KMS-11 (cell line): Measurements from ENCODE around the gene LIMA1.

Experiments used
- H2AFZ ChIP-seq: fragments of 200-600 bp; sonication (generic); 2 replicates; pipeline ENCODE4 v1.6.1; 2016; ENCODE audit warnings: antibody characterized with exemption, mixed run types, low read depth
- H3K27ac ChIP-seq: fragments of 200-600 bp; sonication (generic); 2 replicates; pipeline ENCODE4 v1.6.1; 2016; ENCODE audit warnings: mild to moderate bottlenecking, mixed run types
- H3K27me3 ChIP-seq: fragments of 200-600 bp; sonication (generic); 2 replicates; pipeline ENCODE4 v1.6.1; 2017; ENCODE audit warnings: mild to moderate bottlenecking, low read depth, mixed run types, moderate library complexity; ENCODE audit not compliant: insufficient read depth
- H3K36me3 ChIP-seq: fragments of 200-600 bp; sonication (generic); 2 replicates; pipeline ENCODE4 v1.6.1; 2017; ENCODE audit warnings: mild to moderate bottlenecking, mixed run types; ENCODE audit not compliant: insufficient read depth
- H3K4me1 ChIP-seq: fragments of 200-600 bp; sonication (generic); 2 replicates; pipeline ENCODE4 v1.6.1; 2016; ENCODE audit warnings: mild to moderate bottlenecking, low read depth, mixed run types; ENCODE audit not compliant: poor library complexity, severe bottlenecking
- H3K4me2 ChIP-seq: fragments of 200-600 bp; sonication (generic); 2 replicates; pipeline ENCODE4 v1.7.0; 2016; ENCODE audit warnings: mild to moderate bottlenecking, mixed run types
- H3K4me3 ChIP-seq: fragments of 200-600 bp; sonication (generic); IDR thresholded peaks from 2 replicates; pipeline ENCODE4 v1.6.1; 2017; ENCODE audit warnings: low read depth, low read length, mixed read lengths; ENCODE audit not compliant: insufficient read depth
- H3K79me2 ChIP-seq: fragments of 200-600 bp; sonication (generic); 2 replicates; pipeline ENCODE4 v1.6.1; 2016; ENCODE audit warnings: low read depth, mixed run types; ENCODE audit not compliant: insufficient read depth
- H3K9ac ChIP-seq: fragments of 200-600 bp; sonication (generic); 2 replicates; pipeline ENCODE4 v1.6.1; 2016; ENCODE audit warnings: mild to moderate bottlenecking, mixed run types
- H4K20me1 ChIP-seq: fragments of 200-600 bp; sonication (generic); 2 replicates; pipeline ENCODE4 v1.6.1; 2016; ENCODE audit warnings: mild to moderate bottlenecking, mixed run types; ENCODE audit not compliant: insufficient read depth
- CTCF ChIP-seq: fragments of 200-600 bp; sonication (generic); conservative IDR thresholded peaks from 2 replicates; pipeline ENCODE4 v1.6.1; 2017; ENCODE audit warnings: low read depth, mild to moderate bottlenecking, antibody characterized with exemption, low read length, moderate library complexity, mixed read lengths

Gene LIMA1

DNA sequence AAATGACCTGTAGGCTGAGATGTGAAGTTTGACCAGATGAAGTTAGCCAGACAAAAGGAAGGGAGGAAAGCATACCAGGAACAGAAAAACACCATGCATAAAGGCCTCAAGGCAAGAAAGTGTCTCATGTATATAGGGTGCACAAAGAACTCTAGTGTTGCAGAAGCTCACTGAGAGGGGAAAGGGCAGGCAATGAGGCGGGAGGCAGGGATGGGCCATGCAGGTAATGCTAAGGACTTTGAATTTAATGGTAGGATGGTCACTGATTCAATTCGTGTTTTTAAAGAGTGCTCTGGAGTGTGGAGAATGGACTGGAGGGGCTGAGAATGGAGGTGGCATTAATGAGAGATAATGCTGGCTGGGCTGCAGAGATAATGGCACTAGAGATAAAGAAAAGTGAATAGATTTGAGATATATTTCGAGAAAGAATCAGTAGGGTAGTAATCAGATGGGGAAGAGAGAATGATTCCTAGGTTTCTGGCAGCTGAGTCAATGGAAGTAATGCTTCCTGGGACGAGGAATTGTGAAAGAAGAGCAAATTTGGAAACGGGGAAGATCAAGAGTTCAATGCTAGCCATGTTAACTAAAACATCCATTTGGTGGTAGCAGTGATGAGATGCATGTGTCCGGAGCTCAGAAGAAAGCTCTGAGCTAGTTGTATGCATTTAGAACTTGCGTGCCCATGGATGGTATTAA is 43.1 kb downstream of the LIMA1 start:
- Histone ChIP-seq H3K79me2 (no peaks in the 10 kb centered on the region), H2AFZ (no peak overlapping the region), H3K4me2 (no peak overlapping the region), H3K9ac (no peak overlapping the region), H4K20me1 (no peaks in the 10 kb centered on the region), H3K27ac (no peak overlapping the region), H3K36me3 (no peaks in the 10 kb centered on the region), H3K27me3 (no peaks in the 10 kb centered on the region), H3K4me3 (no peak overlapping the region), H3K4me1 (no peaks in the 10 kb centered on the region)
- no peak for TF ChIP-seq CTCF

DNA sequence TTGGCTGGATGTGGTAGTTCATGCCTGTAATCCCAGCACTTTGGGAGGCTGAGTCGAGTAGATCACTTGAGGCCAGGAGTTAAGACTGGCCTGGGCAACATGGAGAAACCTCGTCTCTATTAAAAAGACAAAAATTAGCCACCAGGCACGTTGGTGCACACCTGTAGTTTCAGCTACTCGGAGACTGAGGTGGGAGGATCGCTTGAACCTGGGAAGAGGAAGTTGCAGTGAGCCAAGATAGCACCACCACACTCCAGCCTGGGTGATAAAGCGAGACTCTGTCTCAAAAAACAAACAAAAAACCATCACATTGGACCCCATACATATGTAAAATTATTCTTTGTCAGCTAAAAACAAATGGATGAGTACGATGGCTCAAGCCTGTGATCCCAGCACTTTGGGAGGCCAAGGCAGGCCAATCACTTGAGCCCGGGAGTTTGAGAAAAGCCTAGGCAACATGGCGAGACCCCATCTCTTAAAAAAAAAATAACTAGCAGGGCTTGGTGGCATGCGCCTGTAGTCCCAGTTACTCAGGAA is 43.9 kb downstream of the LIMA1 start:
- no peaks in the 10 kb centered on the region for H4K20me1 ChIP-seq
- H3K27me3 ChIP-seq = no peaks in the 10 kb centered on the region
- H3K36me3 ChIP-seq = no peaks in the 10 kb centered on the region
- H3K27ac ChIP-seq = no peak overlapping the region
- H3K9ac ChIP-seq = no peak overlapping the region
- no peak overlapping the region for H3K4me3 ChIP-seq
- H3K4me2 ChIP-seq = no peak overlapping the region
- no peaks in the 10 kb centered on the region for H3K79me2 ChIP-seq
- TF ChIP-seq CTCF = no peak
- H3K4me1 ChIP-seq = no peaks in the 10 kb centered on the region
- no peak overlapping the region for H2AFZ ChIP-seq

DNA sequence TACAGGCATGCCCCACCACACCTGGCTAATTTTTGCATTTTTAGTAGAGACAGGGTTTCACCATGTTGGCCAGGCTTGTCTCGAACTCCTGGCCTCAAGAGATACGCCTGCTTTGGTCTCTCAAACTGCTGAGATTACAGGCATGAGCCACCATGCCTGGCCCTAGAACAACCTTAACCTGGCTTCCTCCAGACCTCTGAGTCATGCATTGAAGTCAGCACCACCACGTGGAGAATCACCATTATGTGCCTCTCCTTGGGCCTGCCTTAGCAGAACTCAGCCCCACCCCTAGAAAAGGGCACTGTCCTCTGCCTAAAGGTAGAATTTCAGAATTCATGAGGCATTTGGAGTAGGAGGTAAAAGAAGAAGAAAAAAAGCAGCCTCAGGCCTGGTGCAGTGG is 49.0 kb downstream of the LIMA1 start:
- Histone ChIP-seq H3K4me2 (no peak overlapping the region), H3K27me3 (no peaks in the 10 kb centered on the region), H3K4me1 (no peaks in the 10 kb centered on the region), H2AFZ (no peak overlapping the region), H3K4me3 (no peak overlapping the region), H3K79me2 (no peaks in the 10 kb centered on the region), H3K36me3 (no peaks in the 10 kb centered on the region), H4K20me1 (no peaks in the 10 kb centered on the region), H3K27ac (no peak overlapping the region), H3K9ac (no peak overlapping the region)
- no peak for TF ChIP-seq CTCF

- H3K36me3 ChIP-seq = no peaks in the 10 kb centered on the region
- no peaks in the 10 kb centered on the region for H3K4me1 ChIP-seq
- H3K4me3 ChIP-seq = no peak overlapping the region
- no peaks in the 10 kb centered on the region for H3K27me3 ChIP-seq
- H2AFZ ChIP-seq = no peak overlapping the region
- H3K27ac ChIP-seq = no peak overlapping the region
- H4K20me1 ChIP-seq = no peaks in the 10 kb centered on the region
- no peak overlapping the region for H3K4me2 ChIP-seq
- no peak overlapping the region for H3K9ac ChIP-seq
- no peaks in the 10 kb centered on the region for H3K79me2 ChIP-seq
- no peak for TF ChIP-seq CTCF
Measured at GRCh38 chr12:50232771-50233209, 50.5 kb downstream of the LIMA1 start.
